ENCODE measurements around the gene NRCAM.

NRCAM gene

DNA sequence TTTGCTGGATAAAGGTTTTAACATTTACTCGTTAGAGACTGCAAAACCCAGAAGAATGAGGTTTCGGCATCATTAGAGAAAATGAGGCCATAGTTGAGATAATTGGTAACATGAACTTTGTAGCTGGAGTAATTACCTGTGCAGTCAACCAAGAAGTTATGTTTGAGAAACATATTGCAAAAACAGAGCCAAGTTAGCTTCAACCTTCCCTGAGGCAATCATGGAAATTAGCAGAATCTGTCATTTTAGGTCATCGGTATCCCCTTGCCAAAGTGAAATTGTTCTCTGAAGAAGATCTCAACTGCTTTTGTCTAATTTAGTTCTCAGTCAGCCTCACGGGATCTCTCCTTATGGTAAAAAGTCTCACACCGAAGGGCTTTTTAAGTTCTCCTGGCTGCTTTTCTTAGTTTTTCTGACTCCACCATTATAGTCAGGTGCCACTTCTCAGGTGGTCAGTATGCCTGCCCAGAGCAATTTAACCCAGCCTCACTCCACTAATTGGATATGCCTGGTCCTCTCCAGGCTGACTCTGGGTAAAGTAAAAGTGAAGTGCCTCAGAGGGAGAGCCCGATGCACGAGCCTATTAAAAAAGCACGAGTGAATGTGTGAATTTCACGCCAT is 52.5 kb downstream of the NRCAM start (continued):
- TF ChIP-seq, protein P1, sequence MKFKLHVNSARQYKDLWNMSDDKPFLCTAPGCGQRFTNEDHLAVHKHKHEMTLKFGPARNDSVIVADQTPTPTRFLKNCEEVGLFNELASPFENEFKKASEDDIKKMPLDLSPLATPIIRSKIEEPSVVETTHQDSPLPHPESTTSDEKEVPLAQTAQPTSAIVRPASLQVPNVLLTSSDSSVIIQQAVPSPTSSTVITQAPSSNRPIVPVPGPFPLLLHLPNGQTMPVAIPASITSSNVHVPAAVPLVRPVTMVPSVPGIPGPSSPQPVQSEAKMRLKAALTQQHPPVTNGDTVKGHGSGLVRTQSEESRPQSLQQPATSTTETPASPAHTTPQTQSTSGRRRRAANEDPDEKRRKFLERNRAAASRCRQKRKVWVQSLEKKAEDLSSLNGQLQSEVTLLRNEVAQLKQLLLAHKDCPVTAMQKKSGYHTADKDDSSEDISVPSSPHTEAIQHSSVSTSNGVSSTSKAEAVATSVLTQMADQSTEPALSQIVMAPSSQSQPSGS (tag by site-specific recombination; IDR thresholded peaks at IDR 0.05; ENCODE audit: low read depth): no peak
- no peak for TF ChIP-seq ZNF585B (tag by site-specific recombination; IDR thresholded peaks at IDR 0.05)
- TF ChIP-seq ZNF626 (tag by site-specific recombination; IDR thresholded peaks at IDR 0.05): no peak
- TF ChIP-seq ZNF10 (tag by site-specific recombination; IDR thresholded peaks at IDR 0.05): no peak
- TF ChIP-seq, protein P2, sequence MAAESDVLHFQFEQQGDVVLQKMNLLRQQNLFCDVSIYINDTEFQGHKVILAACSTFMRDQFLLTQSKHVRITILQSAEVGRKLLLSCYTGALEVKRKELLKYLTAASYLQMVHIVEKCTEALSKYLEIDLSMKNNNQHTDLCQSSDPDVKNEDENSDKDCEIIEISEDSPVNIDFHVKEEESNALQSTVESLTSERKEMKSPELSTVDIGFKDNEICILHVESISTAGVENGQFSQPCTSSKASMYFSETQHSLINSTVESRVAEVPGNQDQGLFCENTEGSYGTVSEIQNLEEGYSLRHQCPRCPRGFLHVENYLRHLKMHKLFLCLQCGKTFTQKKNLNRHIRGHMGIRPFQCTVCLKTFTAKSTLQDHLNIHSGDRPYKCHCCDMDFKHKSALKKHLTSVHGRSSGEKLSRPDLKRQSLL (tag by site-specific recombination; IDR thresholded peaks at IDR 0.05): no peak
- TF ChIP-seq, protein P3, sequence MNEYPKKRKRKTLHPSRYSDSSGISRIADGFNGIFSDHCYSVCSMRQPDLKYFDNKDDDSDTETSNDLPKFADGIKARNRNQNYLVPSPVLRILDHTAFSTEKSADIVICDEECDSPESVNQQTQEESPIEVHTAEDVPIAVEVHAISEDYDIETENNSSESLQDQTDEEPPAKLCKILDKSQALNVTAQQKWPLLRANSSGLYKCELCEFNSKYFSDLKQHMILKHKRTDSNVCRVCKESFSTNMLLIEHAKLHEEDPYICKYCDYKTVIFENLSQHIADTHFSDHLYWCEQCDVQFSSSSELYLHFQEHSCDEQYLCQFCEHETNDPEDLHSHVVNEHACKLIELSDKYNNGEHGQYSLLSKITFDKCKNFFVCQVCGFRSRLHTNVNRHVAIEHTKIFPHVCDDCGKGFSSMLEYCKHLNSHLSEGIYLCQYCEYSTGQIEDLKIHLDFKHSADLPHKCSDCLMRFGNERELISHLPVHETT (tag by site-specific recombination; IDR thresholded peaks at IDR 0.05): peak; percentile 88
- TF ChIP-seq, protein P4, sequence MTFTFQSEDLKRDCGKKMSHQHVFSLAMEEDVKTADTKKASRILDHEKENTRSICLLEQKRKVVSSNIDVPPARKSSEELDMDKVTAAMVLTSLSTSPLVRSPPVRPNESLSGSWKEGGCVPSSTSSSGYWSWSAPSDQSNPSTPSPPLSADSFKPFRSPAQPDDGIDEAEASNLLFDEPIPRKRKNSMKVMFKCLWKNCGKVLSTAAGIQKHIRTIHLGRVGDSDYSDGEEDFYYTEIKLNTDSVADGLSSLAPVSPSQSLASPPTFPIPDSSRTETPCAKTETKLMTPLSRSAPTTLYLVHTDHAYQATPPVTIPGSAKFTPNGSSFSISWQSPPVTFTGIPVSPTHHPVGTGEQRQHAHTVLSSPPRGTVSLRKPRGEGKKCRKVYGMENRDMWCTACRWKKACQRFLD (tag by site-specific recombination; IDR thresholded peaks at IDR 0.05): no peak
- peak; percentile 78 for TF ChIP-seq IKZF3 (tag by site-specific recombination; IDR thresholded peaks at IDR 0.05)
- TF ChIP-seq, protein P5, sequence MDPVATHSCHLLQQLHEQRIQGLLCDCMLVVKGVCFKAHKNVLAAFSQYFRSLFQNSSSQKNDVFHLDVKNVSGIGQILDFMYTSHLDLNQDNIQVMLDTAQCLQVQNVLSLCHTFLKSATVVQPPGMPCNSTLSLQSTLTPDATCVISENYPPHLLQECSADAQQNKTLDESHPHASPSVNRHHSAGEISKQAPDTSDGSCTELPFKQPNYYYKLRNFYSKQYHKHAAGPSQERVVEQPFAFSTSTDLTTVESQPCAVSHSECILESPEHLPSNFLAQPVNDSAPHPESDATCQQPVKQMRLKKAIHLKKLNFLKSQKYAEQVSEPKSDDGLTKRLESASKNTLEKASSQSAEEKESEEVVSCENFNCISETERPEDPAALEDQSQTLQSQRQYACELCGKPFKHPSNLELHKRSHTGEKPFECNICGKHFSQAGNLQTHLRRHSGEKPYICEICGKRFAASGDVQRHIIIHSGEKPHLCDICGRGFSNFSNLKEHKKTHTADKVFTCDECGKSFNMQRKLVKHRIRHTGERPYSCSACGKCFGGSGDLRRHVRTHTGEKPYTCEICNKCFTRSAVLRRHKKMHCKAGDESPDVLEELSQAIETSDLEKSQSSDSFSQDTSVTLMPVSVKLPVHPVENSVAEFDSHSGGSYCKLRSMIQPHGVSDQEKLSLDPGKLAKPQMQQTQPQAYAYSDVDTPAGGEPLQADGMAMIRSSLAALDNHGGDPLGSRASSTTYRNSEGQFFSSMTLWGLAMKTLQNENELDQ (tag by site-specific recombination; IDR thresholded peaks at IDR 0.05; ENCODE audit: low read depth): no peak
- TF ChIP-seq ZNF16 (tag by site-specific recombination; IDR thresholded peaks at IDR 0.05; ENCODE audit: low read depth): no peak
- TF ChIP-seq, protein P6, sequence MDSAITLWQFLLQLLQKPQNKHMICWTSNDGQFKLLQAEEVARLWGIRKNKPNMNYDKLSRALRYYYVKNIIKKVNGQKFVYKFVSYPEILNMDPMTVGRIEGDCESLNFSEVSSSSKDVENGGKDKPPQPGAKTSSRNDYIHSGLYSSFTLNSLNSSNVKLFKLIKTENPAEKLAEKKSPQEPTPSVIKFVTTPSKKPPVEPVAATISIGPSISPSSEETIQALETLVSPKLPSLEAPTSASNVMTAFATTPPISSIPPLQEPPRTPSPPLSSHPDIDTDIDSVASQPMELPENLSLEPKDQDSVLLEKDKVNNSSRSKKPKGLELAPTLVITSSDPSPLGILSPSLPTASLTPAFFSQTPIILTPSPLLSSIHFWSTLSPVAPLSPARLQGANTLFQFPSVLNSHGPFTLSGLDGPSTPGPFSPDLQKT (IDR thresholded peaks at IDR 0.05; ENCODE audit: borderline replicate concordance, low read depth, low read length): no peak
- no peak for TF ChIP-seq ZNF121 (tag by site-specific recombination; IDR thresholded peaks at IDR 0.05)
- TF ChIP-seq, protein P7, sequence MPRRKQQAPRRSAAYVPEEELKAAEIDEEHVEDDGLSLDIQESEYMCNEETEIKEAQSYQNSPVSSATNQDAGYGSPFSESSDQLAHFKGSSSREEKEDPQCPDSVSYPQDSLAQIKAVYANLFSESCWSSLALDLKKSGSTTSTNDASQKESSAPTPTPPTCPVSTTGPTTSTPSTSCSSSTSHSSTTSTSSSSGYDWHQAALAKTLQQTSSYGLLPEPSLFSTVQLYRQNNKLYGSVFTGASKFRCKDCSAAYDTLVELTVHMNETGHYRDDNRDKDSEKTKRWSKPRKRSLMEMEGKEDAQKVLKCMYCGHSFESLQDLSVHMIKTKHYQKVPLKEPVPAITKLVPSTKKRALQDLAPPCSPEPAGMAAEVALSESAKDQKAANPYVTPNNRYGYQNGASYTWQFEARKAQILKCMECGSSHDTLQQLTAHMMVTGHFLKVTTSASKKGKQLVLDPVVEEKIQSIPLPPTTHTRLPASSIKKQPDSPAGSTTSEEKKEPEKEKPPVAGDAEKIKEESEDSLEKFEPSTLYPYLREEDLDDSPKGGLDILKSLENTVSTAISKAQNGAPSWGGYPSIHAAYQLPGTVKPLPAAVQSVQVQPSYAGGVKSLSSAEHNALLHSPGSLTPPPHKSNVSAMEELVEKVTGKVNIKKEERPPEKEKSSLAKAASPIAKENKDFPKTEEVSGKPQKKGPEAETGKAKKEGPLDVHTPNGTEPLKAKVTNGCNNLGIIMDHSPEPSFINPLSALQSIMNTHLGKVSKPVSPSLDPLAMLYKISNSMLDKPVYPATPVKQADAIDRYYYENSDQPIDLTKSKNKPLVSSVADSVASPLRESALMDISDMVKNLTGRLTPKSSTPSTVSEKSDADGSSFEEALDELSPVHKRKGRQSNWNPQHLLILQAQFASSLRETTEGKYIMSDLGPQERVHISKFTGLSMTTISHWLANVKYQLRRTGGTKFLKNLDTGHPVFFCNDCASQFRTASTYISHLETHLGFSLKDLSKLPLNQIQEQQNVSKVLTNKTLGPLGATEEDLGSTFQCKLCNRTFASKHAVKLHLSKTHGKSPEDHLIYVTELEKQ (tag by site-specific recombination; IDR thresholded peaks at IDR 0.05; ENCODE audit: borderline replicate concordance): peak; percentile 84; the same call in 1 of the 2 replicates
- TF ChIP-seq, protein P8, sequence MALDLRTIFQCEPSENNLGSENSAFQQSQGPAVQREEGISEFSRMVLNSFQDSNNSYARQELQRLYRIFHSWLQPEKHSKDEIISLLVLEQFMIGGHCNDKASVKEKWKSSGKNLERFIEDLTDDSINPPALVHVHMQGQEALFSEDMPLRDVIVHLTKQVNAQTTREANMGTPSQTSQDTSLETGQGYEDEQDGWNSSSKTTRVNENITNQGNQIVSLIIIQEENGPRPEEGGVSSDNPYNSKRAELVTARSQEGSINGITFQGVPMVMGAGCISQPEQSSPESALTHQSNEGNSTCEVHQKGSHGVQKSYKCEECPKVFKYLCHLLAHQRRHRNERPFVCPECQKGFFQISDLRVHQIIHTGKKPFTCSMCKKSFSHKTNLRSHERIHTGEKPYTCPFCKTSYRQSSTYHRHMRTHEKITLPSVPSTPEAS (tag by site-specific recombination; IDR thresholded peaks at IDR 0.05): 0 out of 2 replicates have a peak, but pooled peaks have one; percentile 12
- no peak for TF ChIP-seq ZNF266 (tag by site-specific recombination; IDR thresholded peaks at IDR 0.05; ENCODE audit: low read depth)
- TF ChIP-seq, protein P9, sequence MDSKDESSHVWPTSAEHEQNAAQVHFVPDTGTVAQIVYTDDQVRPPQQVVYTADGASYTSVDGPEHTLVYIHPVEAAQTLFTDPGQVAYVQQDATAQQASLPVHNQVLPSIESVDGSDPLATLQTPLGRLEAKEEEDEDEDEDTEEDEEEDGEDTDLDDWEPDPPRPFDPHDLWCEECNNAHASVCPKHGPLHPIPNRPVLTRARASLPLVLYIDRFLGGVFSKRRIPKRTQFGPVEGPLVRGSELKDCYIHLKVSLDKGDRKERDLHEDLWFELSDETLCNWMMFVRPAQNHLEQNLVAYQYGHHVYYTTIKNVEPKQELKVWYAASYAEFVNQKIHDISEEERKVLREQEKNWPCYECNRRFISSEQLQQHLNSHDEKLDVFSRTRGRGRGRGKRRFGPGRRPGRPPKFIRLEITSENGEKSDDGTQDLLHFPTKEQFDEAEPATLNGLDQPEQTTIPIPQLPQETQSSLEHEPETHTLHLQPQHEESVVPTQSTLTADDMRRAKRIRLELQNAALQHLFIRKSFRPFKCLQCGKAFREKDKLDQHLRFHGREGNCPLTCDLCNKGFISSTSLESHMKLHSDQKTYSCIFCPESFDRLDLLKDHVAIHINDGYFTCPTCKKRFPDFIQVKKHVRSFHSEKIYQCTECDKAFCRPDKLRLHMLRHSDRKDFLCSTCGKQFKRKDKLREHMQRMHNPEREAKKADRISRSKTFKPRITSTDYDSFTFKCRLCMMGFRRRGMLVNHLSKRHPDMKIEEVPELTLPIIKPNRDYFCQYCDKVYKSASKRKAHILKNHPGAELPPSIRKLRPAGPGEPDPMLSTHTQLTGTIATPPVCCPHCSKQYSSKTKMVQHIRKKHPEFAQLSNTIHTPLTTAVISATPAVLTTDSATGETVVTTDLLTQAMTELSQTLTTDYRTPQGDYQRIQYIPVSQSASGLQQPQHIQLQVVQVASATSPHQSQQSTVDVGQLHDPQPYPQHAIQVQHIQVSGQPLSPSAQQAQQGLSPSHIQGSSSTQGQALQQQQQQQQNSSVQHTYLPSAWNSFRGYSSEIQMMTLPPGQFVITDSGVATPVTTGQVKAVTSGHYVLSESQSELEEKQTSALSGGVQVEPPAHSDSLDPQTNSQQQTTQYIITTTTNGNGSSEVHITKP (tag by site-specific recombination; IDR thresholded peaks at IDR 0.05): peak; percentile 43; the same call in 1 of the 2 replicates
- TF ChIP-seq, protein P10, sequence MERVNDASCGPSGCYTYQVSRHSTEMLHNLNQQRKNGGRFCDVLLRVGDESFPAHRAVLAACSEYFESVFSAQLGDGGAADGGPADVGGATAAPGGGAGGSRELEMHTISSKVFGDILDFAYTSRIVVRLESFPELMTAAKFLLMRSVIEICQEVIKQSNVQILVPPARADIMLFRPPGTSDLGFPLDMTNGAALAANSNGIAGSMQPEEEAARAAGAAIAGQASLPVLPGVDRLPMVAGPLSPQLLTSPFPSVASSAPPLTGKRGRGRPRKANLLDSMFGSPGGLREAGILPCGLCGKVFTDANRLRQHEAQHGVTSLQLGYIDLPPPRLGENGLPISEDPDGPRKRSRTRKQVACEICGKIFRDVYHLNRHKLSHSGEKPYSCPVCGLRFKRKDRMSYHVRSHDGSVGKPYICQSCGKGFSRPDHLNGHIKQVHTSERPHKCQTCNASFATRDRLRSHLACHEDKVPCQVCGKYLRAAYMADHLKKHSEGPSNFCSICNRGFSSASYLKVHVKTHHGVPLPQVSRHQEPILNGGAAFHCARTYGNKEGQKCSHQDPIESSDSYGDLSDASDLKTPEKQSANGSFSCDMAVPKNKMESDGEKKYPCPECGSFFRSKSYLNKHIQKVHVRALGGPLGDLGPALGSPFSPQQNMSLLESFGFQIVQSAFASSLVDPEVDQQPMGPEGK (tag by site-specific recombination; IDR thresholded peaks at IDR 0.05): 0 out of 2 replicates have a peak, but pooled peaks have one; percentile 14
- TF ChIP-seq SCRT1 (tag by site-specific recombination; IDR thresholded peaks at IDR 0.05; ENCODE audit: borderline replicate concordance): no peak
